GM12864 (cell line): ENCODE data around the gene GREB1L.

ENCODE experiments used
- DNase-seq: peaks from one replicate; pipeline ENCODE4 v3.0.0-alpha.2; 2011; ENCODE audit warnings: low read depth
- H3K4me3 ChIP-seq: 2 replicates; pipeline ENCODE4 v1.5.1; 2011; ENCODE audit warnings: mild to moderate bottlenecking, low read depth, low read length, control low read depth
- CTCF ChIP-seq: IDR thresholded peaks from 2 replicates; pipeline ENCODE4 v1.5.1; 2011; ENCODE audit warnings: low read depth, mild to moderate bottlenecking, moderate library complexity, low read length, control low read depth, inconsistent platforms; ENCODE audit errors: missing control alignments

Gene GREB1L

GRCh38 chr18:21571772-21572171 is 329.7 kb downstream of the GREB1L start:
- H3K4me3 ChIP-seq: no peak overlapping the region
- TF ChIP-seq CTCF: no peak
- no peak for DNase-seq
